HG02763 (cell line): ENCODE data around the gene APOBEC4.
A peak's percentile ranks its signal among the peaks of the same experiment; 100 is the strongest.
"Not testable (repeated sequence)": the region's sequence is repeated elsewhere in the genome, so short reads cannot be mapped to it uniquely, and the experiment has no call there.

Source experiments
- ATAC-seq: cut with Tn5 transposase; IDR thresholded peaks from one replicate; pipeline ENCODE4 v1.9.1; 2021; ENCODE audit warnings: mild to moderate bottlenecking, moderate library complexity; ENCODE audit not compliant: unreplicated experiment

The APOBEC4 gene, protein sequence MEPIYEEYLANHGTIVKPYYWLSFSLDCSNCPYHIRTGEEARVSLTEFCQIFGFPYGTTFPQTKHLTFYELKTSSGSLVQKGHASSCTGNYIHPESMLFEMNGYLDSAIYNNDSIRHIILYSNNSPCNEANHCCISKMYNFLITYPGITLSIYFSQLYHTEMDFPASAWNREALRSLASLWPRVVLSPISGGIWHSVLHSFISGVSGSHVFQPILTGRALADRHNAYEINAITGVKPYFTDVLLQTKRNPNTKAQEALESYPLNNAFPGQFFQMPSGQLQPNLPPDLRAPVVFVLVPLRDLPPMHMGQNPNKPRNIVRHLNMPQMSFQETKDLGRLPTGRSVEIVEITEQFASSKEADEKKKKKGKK

DNA sequence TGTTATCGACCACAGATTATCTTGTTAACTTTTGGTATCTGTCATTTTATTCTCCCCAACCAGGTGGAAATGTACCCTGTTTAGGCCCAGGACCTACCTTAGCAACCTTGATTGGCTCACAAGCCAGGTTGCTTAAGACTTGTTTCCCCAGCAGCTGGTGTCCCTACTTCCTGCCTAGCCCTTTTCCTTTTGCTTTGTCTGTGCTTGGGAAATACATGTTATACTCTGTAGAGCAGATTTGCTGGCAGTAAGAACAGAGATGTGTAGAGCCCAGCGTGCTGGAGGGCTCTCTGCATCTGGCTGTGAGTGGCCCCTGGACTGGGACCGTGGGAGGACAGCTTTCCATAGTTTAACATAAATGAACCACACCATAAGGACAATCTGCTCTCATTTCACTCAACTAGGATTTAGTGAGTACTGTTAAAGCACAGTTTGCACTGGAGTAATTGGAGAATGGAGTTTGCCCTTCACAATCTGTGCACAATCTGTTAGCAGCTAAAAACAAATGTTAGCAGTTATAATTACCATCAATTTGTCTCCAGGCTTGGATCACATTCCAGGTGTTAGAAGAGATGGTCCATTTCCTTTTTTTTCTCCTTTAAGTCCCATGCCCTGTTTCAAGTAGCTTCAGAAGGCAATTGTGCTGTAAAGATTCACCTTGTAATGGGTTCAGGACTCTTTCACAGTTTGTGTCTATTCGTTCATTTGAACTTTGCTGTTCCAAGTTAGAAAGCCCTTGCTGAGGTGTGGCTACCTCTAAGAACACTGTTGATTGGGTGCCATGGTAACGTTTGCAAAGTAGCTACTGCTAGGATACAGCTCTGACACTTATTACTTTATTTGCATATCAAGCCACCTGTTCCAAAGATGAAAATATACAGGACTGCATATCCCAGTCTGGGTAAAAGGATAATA lies at the start of gene APOBEC4:
APOBEC4 (minus strand) TSS at position 770 of the 915 bp plus-strand sequence. CDS start 4,535 bp downstream, outside the sequence.
- no peak for ATAC-seq

DNA sequence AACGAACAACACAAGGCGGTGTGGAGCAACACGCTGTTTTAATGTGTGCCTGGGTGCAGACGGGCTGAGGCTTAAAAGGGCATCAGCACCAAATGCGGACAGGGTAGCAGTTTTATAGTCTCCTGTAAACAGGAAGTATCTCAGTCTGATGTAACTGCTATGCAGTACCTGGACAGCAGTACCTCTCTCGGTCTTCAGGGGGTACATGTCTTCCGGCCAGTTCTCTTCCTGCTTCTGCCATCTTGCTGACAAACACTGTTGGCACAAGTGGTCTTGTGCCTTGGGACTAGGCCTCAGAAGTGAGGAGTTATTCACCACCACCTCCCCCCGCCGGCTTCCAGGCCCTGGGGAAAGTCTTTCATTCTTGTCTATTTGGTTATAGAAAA lies 49.7 kb upstream of the APOBEC4 start:
- no peak for ATAC-seq

DNA sequence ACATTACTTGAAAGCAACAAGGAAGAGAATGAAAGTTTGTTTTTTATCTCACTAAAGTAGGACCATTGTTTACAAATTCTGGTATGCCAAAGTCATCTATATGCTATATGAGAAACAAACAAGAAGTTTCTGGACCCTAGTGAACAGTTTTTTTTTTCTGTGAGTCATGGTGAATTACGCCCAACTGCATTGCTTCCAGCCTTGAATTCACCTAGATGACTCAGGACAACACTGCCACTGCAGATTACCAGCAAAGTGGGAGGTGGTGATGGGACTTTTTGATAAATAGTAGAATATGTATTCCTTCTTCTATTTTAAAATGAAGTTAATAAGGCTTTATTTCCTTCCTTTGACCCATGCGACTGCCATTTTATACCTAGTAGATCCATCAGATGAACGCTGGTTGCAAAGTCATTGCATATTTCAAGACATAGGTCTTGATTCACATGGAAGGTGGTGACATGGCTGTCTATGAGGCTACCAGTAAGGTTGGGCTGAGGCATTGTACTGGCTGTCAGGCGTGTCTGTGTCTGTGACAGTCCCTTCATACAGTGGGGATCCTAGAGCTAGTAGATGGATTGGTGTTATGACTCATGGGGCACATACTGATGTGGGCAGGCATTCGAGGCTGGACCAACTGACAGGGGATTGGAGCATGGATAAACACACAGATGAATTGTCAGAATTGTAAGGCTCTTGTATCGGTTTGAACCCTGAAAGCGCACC lies 49.1 kb upstream of the APOBEC4 start:
- no peak for ATAC-seq

DNA sequence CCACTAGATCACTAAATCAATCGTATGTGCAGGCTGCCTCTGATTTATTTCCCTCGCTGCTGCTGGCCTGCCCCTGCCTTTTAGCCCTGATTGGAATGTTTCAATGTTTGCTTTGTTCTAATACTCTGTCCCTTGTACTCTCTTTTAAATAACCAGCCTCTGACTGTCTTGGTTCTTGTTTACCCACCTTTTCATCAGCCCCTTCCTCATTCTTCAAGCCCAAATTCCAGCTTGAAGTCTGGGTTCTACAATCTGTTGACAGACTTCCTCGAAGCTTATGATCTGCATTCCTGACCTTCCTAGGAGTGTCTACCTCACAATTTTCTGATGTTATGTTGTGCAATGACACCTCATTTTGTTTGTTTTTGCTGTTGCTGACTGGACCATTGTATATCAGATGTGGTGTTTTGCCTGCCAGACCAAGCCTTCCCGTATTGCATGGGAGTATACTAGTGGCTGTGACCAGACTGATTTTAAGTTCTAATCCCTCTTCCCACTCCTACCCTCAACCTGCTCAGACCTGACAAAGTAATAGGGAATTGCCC lies 46.6 kb upstream of the APOBEC4 start:
- no peak for ATAC-seq

DNA sequence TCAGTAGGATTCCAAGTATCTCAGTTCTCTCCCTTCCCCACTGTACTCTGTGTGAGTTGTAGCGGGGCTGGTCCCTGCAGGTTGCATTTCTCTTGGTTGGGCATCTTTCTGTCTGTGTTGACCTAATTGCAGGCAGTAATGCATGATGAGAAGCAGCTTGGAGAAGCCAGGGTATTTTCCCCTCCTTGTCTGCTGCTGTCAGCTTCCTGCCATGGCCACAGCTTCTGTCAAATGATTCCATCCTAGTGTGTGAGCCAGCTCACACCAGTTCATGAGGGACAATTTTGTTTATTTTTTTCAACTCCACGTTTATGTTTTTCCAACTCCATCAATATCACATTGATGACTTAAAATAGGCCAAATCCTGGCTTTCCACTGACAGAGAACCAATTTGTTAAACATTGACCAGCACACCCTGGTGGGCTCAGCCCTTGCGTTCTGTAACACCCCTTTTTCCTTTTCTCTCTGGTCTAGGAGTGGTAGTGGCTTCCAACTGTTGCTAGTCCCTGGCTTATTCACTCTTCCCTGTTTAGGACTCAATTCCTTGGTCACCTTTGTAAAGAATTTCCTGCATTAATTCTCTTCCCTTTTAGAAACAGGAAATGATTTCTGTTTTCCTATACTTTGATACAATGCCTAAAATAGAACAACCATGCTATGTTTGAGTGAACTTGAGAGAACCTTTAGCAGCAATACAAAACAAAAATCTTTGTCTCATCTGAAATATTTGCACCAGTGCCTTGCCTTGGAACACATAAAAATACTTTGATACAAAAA lies 44.9 kb upstream of the APOBEC4 start:
- ATAC-seq = no peak

DNA sequence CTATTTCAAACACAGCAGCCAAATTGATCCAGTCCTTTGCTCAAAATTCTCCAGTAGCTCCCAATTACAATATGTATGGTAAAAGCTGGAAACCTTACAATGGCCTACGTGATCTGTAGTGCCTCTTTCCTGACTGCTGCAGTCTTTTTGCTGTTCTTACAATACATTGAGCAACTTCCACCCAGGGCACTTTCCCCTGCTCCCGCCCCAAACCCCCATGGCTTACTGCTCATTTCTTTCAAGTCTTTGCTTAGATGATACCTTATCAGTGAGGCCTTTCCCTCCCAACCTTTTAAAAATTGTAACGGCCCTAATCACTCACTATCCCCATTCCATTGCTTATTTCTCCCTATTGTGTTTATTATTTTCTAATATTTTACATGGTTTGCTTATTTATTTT lies 43.9 kb upstream of the APOBEC4 start:
- ATAC-seq = no peak

DNA sequence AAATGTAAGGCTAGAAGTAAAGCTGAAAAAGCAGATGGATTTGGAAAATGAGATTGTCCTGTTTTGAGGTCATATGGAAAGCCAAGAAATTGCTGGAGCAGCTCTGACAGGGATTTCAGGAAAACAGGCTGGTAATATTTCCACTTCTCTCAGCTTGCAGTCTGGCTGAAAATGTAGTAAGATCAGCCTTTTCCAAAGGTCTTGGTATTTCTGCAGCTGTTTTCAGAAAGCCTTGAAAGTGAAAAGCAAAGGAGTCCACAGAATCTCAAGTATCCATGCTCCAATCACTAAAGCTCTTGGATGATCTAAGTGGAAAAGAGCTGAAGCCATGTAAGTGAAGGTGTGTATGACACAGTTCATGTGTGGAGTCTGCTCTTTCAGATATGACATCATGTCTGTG lies 41.6 kb upstream of the APOBEC4 start:
- ATAC-seq = no peak

DNA sequence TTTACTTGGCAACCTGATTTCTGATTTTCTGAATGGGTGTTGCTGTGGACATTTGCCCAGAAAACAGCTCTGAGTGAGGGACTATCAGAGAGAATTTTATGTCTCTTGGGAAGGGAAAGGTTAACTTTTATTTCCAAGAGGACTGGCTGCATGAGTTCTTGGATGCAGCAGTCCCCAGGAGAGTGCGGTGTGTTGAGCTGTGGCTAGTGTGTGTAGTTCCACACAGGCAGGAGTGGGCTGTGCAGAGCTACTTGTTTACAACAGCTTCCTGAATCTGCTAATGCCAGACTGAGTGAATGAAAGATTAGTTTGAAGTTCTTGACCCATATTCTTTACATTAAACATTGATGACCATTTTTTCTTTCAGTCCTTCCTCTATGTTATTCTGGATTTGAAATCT lies 41.0 kb upstream of the APOBEC4 start:
- ATAC-seq = no peak

DNA sequence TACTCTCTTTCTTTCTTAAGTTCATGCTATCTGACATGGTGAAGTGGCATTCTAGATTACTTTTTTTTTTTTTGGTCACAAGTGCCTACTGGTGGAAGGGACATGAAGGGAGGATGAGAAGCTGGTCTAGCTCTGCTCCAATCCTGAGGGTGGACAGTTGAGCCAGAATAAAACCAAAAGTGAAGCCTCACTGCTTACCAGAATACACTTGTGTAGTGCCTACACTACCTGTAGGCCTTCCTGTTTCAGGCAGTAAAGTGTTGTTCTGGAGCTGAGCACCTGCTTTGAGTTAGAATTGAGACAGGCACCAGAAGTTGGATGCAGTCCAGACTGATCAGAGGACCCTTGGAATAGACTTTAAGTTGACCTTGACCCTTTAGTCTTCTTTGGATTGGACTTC lies 40.4 kb upstream of the APOBEC4 start:
- no peak for ATAC-seq

DNA sequence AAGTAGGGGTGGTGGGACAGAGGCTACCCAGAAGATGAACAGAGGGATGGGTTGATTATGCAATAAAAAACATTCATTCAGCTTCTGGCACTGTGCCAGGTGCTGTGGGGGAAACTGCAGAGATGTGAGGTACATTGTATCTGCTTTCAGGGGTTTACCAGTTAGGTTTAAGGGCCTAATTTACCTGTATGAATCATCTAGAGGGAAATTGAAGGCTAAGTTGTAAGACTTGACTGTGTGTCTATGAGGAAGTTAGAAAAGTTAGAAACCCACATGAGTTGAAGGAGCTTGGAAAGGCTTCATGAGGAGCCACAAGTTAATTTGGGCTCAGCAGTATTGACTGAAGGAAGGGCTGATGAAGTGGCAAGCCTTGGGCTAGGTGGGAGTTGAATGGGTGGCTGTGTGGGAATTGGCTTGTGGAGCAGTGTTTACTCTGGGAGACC lies 36.7 kb upstream of the APOBEC4 start:
- ATAC-seq = peak; percentile 55

DNA sequence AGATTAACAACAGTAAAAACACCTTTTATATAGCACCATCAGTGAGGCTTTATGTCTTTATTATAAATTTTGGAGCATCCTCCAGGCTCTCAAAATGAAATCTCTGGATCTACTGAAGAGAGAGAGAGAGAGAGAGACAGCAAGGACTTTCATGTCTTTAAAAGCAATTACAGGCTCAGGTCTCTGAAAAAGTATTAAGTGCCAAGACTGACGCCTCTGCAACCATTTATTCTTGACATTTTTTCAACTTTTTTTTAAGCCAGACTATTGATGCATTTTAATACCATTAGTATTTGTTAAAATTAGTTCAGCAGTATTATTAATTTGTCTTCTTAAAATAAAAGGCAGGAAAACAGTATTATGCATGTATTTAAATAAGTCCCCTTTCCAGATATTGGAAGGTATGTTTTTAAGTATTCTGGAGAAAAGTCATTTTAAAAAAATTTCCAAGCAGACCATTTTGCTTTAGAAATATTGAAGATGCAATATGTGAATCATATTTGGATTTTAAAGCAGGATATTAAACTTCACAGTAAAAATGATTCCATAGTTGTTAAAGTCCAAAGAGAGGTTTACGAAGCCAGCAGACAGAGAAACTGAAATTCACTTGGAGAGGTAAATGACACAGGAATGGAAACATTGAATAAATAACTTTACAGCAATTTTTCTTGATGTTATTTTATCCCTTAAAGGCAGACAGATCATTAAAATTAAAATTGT lies 35.4 kb upstream of the APOBEC4 start:
- no peak for ATAC-seq

DNA sequence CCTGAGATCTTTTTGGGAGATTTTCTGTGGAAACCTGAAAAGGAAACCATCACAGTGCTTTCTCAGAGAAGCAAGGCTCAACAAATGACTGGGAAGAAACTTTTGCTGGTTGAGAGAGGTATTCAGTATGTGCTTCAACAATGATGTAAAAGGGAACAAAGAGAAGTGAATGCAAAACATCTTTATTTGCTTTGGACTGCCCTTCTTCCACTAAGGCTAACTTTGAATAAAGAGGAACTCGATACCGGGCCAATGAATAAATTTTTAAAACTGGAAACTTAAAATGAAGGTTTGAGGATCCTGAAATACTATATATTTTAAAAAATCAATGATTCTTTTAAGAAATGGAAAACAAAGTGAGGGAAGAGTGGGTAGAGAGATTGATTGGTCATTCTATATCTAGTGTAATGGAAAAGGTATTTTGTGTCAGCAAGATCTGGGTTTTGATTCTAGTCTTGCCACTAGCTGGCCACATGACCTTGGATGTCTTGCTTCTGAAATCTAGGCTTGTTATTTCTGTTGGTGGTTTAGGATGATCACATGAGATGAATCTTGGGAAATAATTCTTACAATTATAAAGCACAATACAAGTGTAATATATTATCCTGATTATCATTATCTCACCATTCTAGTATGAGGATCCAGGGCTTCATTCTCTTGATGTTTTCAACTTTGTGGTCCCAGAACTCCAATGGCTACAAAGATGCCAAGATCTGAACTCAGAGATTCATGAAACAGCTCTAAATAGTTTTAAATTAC lies 34.6 kb upstream of the APOBEC4 start:
- no peak for ATAC-seq

DNA sequence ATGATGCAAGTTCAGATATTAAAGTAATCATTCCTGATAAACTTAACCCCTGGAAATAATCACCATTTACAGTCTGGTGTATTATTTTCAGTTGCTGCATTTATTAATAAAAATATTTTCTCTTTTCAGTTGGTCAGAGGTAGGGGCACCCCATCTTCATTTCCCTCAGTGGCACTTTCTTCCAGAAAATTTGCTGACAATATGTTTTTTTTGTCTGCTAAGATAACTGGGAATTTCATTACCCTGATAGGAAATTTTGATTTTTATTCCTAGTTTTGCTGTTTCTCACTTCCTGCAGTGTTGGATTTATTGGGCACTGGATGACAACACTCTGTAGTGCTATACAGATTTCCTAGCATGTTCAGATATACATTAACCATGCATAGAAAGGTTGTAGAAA lies 33.1 kb upstream of the APOBEC4 start:
- ATAC-seq = no peak

DNA sequence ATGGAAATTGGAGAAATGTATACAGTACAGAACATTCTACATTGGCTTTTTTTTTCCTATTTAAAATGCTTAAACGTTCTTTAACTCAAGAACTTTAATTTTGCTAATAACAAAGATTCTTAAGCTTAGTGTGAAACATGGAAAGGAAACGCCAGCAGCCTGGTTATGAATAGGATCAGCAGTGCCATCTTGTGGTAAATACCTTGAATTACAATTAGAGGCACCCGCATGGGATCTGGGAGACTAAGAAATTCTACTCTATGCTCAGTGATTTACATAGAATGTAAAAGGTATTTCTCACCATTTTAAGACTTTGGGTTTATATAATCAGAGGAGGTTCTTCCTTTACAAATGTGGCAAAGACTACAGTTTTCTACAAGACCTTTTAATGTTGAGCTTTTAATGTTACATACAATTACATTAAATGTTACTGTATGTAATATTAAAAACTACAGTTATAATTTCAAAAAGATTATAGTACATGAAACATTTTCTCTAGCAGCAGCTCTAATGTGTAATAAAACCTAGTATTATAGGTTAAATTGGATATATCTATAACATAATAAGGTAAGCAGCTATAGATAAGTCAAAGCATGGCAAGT lies 32.1 kb upstream of the APOBEC4 start:
- no peak for ATAC-seq

DNA sequence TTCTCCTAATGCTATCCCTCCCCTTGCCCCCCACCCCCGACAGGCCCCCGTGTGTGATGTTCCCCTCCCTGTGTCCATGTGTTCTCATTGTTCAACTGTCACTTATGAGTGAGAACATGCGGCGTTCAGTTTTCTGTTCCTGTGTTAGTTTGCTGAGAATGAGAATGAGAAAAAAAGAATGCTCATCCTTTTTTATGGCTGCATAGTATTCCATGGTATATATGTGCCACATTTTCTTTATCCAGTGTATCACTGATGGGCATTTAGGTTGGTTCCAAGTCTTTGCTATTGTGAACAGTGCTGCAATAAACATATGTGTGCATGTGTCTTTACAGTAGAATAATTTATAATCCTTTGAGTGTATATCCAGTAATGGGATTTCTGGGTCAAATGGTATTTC lies 26.2 kb upstream of the APOBEC4 start:
- ATAC-seq = not testable (repeated sequence)

DNA sequence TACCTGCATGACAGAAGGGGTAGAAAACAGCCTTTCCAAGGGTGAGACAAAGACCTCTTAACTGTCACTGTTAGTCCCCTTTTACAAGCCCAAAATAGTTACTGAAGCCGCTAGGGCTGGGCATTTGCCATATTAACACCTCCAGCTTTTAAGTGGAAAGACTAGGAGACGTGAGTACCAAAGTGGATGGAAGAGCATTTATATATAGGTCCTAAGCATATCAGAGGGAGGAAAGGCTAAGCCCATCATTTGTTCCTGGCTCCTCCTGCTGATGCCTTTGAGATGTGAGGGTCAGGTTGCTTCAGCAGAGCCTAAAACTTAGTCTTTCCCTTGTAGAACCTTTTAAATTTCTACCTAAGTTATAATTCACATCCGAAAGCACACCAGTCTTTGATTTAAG lies 25.7 kb upstream of the APOBEC4 start:
- no peak for ATAC-seq

DNA sequence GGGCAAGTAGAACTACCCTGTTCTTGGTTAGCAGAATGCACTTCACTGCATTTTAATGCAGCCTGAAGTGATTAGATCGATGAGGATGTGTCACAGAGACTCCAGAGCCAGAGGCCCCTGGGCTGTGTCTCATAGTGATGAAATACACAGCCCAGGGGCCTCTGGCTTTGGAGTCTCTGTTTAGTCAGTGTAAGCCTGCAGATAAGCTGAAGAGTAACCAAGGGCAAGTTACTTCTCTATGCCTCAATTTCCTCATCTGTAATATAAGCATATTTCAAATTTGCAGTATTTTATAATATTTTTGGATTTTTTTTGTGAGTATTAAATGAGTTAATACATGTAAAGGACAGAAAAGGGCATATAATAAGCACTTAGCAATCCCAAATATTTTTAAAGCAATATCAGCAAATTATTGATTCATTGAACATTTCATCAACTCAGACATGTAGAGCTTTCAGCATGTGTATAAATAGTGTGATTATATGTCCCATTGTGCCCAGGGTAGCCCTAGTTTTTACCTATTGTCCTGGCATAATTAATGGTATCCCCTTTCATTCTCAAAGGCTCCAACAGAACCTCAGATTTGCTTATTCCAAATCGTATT lies 23.6 kb upstream of the APOBEC4 start:
- no peak for ATAC-seq
